H1 (cell line): Measurements from ENCODE around the gene NFASC. TPM values are rescaled to one million over a fixed set of nuclear protein-coding genes. Genes with fewer than 3 reads are reported as not detected.

Experiments
- SAP30 ChIP-seq: fragments of 300-600 bp; sonication (generic); IDR thresholded peaks from 2 replicates; pipeline ENCODE4 v1.7.1; 2012; ENCODE audit warnings: low read length, moderate library complexity, mild to moderate bottlenecking, inconsistent platforms; ENCODE audit not compliant: insufficient read depth, insufficient replicate concordance
- polyA plus RNA-seq, 7 experiments: library from polyadenylated mRNA; depleted of rRNA in 3 of 7; stranded (reverse) in 5 of 7; unstranded in 2 of 7; fragments of >200 nt in 5 of 7; fragments of 200-250 nt in 2 of 7; gene quantifications; 1 replicate in 5 of 7; 2 replicates in 1 of 7; 4 replicates in 1 of 7; pipeline versions ENCODE4 v1.2.1 to v1.2.3, GENCODE V29; 2011 to 2013; ENCODE audit warnings: missing spikeins in 2 of 7, mixed read lengths in 2 of 7
- total RNA-seq: library from RNA; stranded (reverse); fragmentation: NEBNext Ultra II Directional; extraction: Animal tissue kit (Norgen Biotek cat#: 25700); gene quantifications from 2 replicates; pipeline ENCODE4 v1.2.1, GENCODE V29; 2021

Gene NFASC
- total and polyA plus RNA-seq, 2 of the 8 experiments (the other 6 are each of a cell fraction or from before 2014, with no cell fraction given) = 5.0 to 15.2 TPM

- no peak for TF ChIP-seq SAP30
Measured at GRCh38 chr1:204975568-204976235, 105.0 kb downstream of the NFASC start (continued).
